Keratinocyte (primary cell): ENCODE data around the gene GJA3. TPM values are rescaled to one million over a fixed set of nuclear protein-coding genes. Genes with fewer than 3 reads are reported as not detected.

ENCODE experiments used
- DNase-seq: peaks from one replicate; pipeline ENCODE4 v3.0.0-alpha.2; 2011; ENCODE audit warnings: low read depth, missing footprints, low spot score
- FAIRE-seq: peaks from 2 replicates; lab custom pipeline; 2011; peaks lifted over from hg19 to GRCh38; lab: Jason Lieb, UNC
- H2AFZ ChIP-seq: 2 replicates; pipeline ENCODE4 v1.6.0; 2012; ENCODE audit warnings: low read length, control low read depth, inconsistent platforms; ENCODE audit not compliant: control insufficient read depth
- H3K27ac ChIP-seq: 2 replicates; pipeline ENCODE4 v1.5.1; 2011; ENCODE audit warnings: low read length; ENCODE audit not compliant: control insufficient read depth, insufficient read depth
- H3K27me3 ChIP-seq: 3 replicates; pipeline ENCODE4 v1.6.0; 2011; ENCODE audit warnings: low read length; ENCODE audit not compliant: control insufficient read depth, insufficient read depth; ENCODE audit errors: extremely low read depth
- H3K36me3 ChIP-seq, 2 experiments: 2 replicates in 1 of 2; 3 replicates in 1 of 2; pipeline ENCODE4 v1.5.1; 2011; ENCODE audit warnings: low read length in 2 of 2, mild to moderate bottlenecking in 1 of 2; ENCODE audit not compliant: control insufficient read depth in 2 of 2, insufficient read depth in 2 of 2; ENCODE audit errors: extremely low read depth in 1 of 2
- H3K4me1 ChIP-seq: 3 replicates; pipeline ENCODE4 v1.5.1; 2011; ENCODE audit warnings: low read length; ENCODE audit not compliant: control insufficient read depth, insufficient read depth; ENCODE audit errors: extremely low read depth
- H3K4me2 ChIP-seq: 3 replicates; pipeline ENCODE4 v1.6.0; 2011; ENCODE audit warnings: low read depth, low read length; ENCODE audit not compliant: control insufficient read depth, insufficient read depth; ENCODE audit errors: extremely low read depth
- H3K4me3 ChIP-seq, 3 experiments: fragments of 200-600 bp in 1 of 3; sonication (generic) in 1 of 3; 2 replicates in 2 of 3; 3 replicates in 1 of 3; pipeline ENCODE4 v1.5.1; 2011 to 2016; ENCODE audit warnings: low read length in 3 of 3, mild to moderate bottlenecking in 3 of 3, control low read depth in 2 of 3, inconsistent platforms in 1 of 3, low read depth in 1 of 3, mixed read lengths in 1 of 3, mixed run types in 1 of 3, moderate library complexity in 1 of 3; ENCODE audit not compliant: control insufficient read depth in 2 of 3, insufficient read depth in 2 of 3; ENCODE audit errors: extremely low read depth in 1 of 3
- H3K79me2 ChIP-seq: 2 replicates; pipeline ENCODE4 v1.6.0; 2012; ENCODE audit warnings: low read length; ENCODE audit not compliant: control insufficient read depth, insufficient read depth
- H3K9ac ChIP-seq: 3 replicates; pipeline ENCODE4 v1.6.0; 2011; ENCODE audit warnings: low read length; ENCODE audit not compliant: control insufficient read depth, insufficient read depth; ENCODE audit errors: extremely low read depth
- H3K9me1 ChIP-seq: 3 replicates; pipeline ENCODE4 v1.6.0; 2011; ENCODE audit warnings: low read length; ENCODE audit not compliant: control insufficient read depth, insufficient read depth; ENCODE audit errors: extremely low read depth
- H3K9me3 ChIP-seq: 2 replicates; pipeline ENCODE4 v1.5.1; 2012; ENCODE audit warnings: low read depth, low read length; ENCODE audit not compliant: control insufficient read depth
- H4K20me1 ChIP-seq: 3 replicates; pipeline ENCODE4 v1.6.0; 2011; ENCODE audit warnings: low read length; ENCODE audit not compliant: control insufficient read depth, insufficient read depth; ENCODE audit errors: extremely low read depth
- CTCF ChIP-seq, 3 experiments: IDR thresholded peaks in 1 of 3; conservative IDR thresholded peaks in 1 of 3; optimal IDR thresholded peaks in 1 of 3; 2 replicates in 2 of 3; 3 replicates in 1 of 3; pipeline versions ENCODE3 to v1.5.1; 2011; ENCODE audit warnings: low read length in 3 of 3, mild to moderate bottlenecking in 3 of 3, moderate library complexity in 2 of 3, control low read depth in 1 of 3, inconsistent platforms in 1 of 3; ENCODE audit not compliant: insufficient read depth in 2 of 3; ENCODE audit errors: extremely low read depth in 1 of 3
- EZH2 ChIP-seq: IDR thresholded peaks from one replicate; pipeline ENCODE4 v1.6.1; 2012; ENCODE audit warnings: inconsistent platforms, mild to moderate bottlenecking, low read length, moderate library complexity
- dilution Hi-C: fragments of 300-500 bp; cut with MboI; formaldehyde crosslinking; loops from one replicate; pipeline ENCODE4 v1.7.0; 2020; ENCODE audit warnings: low sequenced_read_pairs; ENCODE audit not compliant: extremely low pct_ligation_motif_present
- polyA minus RNA-seq, 3 experiments: library from RNA; depleted of rRNA, polyadenylated mRNA; stranded (reverse); fragments of >200 nt; gene quantifications; 1 replicate in 1 of 3; 2 replicates in 1 of 3; 3 replicates in 1 of 3; pipeline ENCODE4 v1.2.3, GENCODE V29; 2011
- polyA plus RNA-seq, 5 experiments: library from polyadenylated mRNA; depleted of rRNA in 3 of 5; stranded (reverse) in 3 of 5; stranded (forward) in 1 of 5; unstranded in 1 of 5; fragments of >200 nt; gene quantifications; 1 replicate in 1 of 5; 2 replicates in 3 of 5; 3 replicates in 1 of 5; pipeline versions ENCODE4 v1.2.1 to v1.2.3, GENCODE V29; 2011 to 2012; ENCODE audit warnings: missing spikeins in 2 of 5, low read depth in 1 of 5, low replicate concordance in 1 of 5

Gene GJA3
- polyA plus RNA-seq (0.07 to 0.13 TPM (median 0.09 TPM) in 3 replicates), polyA minus RNA-seq (0.10 to 0.13 TPM in 2 of 3 replicates, not detected in the other)
- 0.10 TPM for polyA plus RNA-seq (2011; ENCODE audit: low read depth)
- 0.10 and 0.11 TPM in 2 replicates for polyA plus RNA-seq (2011; cell fraction: cytosol; rRNA removed)
- polyA plus RNA-seq (2011; cell fraction: nucleus; rRNA removed) = 0.21 and 0.22 TPM in 2 replicates
- polyA plus RNA-seq (2012; ENCODE audit: low replicate concordance) = 0.13 and 0.17 TPM in 2 replicates
- not detected for polyA minus RNA-seq (2011; cell fraction: cytosol; rRNA and poly(A)+ RNA removed)
- 0.21 and 0.23 TPM in 2 replicates for polyA minus RNA-seq (2011; cell fraction: nucleus; rRNA and poly(A)+ RNA removed)

GRCh38 chr13:20160306-20161274, at the start of gene GJA3:
GJA3 (minus strand) TSS chr13:20161052; CDS start chr13:20143288, 17,764 bp downstream.
- FAIRE-seq (no peak), DNase-seq (no peak)
- H3K4me1 ChIP-seq = no peaks in the 10 kb centered on the region
- no peak within 1 kb of the TSS for H3K9ac ChIP-seq
- H3K27ac ChIP-seq = no peak within 1 kb of the TSS
- peak within 1 kb of the TSS; percentile 79 for H3K4me2 ChIP-seq
- H4K20me1 ChIP-seq = no peaks in the 10 kb centered on the region
- dilution Hi-C loops = no loop called here
- H3K9me3 ChIP-seq = no peaks in the 10 kb centered on the region
- H3K79me2 ChIP-seq = no peaks in the 10 kb centered on the region
- peak within 1 kb of the TSS; percentile 38 to 67 (median 45) for H3K4me3 ChIP-seq
- H3K9me1 ChIP-seq = no peaks in the 10 kb centered on the region
- peaks cover 45% of the 10 kb centered on the region for H3K27me3 ChIP-seq
- H2AFZ ChIP-seq = peak within 1 kb of the TSS; percentile 56
- no peaks in the 10 kb centered on the region for H3K36me3 ChIP-seq
- TF ChIP-seq CTCF (optimal IDR thresholded peaks at IDR 0.05 in 1 of 3, IDR thresholded peaks at IDR 0.05 in 1 of 3, conservative IDR thresholded peaks at IDR 0.05 in 1 of 3; ENCODE audit: extremely low read depth in 1 of 3, insufficient read depth in 2 of 3, low read length in 3 of 3) = no peak
- no peak for TF ChIP-seq EZH2

- no peaks in the 10 kb centered on the region for H3K79me2 ChIP-seq
- no peak overlapping the region for H3K27ac ChIP-seq
- no peaks in the 10 kb centered on the region for H3K9me3 ChIP-seq
- H3K4me1 ChIP-seq = no peaks in the 10 kb centered on the region
- H3K4me3 ChIP-seq = no peak overlapping the region
- no peaks in the 10 kb centered on the region for H3K9me1 ChIP-seq
- DNase-seq (no peak), FAIRE-seq (no peak)
- no peaks in the 10 kb centered on the region for H4K20me1 ChIP-seq
- no peak overlapping the region for H3K9ac ChIP-seq
- H2AFZ ChIP-seq = no peak overlapping the region
- no peaks in the 10 kb centered on the region for H3K36me3 ChIP-seq
- dilution Hi-C loops = no loop called here
- H3K27me3 ChIP-seq = no peaks in the 10 kb centered on the region
- no peak overlapping the region for H3K4me2 ChIP-seq
- TF ChIP-seq EZH2 (no peak), CTCF (optimal IDR thresholded peaks at IDR 0.05 in 1 of 3, IDR thresholded peaks at IDR 0.05 in 1 of 3, conservative IDR thresholded peaks at IDR 0.05 in 1 of 3; ENCODE audit: extremely low read depth in 1 of 3, insufficient read depth in 2 of 3, low read length in 3 of 3) (no peak)
These were observed 49.1 kb upstream of the GJA3 start for GRCh38 chr13:20209948-20210347.
